HG02588 (cell line): ENCODE results near the gene PBRM1.
"Not testable (repeated sequence)": the region's sequence is repeated elsewhere in the genome, so short reads cannot be mapped to it uniquely, and the experiment has no call there.

Experiments
- ATAC-seq: cut with Tn5 transposase; IDR thresholded peaks from one replicate; pipeline ENCODE4 v1.9.1; 2021; ENCODE audit warnings: mild to moderate bottlenecking, moderate library complexity; ENCODE audit not compliant: unreplicated experiment

Gene PBRM1

DNA sequence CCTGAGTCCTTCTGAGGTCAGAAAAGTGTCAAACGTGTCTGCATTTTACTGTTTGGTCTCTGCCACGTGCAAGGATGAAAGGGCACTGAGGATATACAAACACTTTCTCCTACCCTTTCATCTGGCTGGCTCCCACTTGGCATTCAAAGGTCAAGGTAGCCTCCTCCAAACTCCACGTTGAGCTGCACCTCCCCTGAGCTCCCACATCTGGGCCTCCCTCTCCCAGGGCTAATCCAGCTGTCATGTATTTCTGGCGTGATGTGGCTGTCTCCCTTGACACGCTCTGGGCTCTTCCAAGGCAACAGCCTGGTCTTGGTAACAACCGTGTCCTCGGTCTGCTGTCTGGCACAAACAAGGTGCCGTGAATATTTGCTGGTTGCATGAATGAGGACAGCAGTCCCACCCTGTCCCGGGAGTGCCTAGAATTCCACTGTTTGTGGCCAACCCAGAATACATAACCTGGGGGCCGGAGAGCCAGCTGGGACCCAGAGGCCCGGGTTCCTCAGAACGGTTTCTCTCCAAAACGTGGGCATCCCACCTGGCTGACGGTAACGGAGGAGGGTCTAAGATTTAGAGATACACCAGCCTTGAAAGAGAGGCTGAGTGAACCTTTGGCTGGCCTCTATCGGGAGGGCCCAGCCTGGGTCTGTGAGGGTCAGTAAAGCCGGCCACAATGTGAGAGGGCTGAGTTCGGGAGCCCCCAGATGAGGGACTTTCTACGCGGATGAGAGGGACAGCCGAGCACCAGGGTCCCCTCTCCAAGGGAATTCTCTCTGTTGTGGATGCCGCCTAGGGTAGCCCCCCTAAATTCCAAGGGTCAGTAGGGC is 19.1 kb upstream of the PBRM1 start:
- ATAC-seq = peak; percentile 11

- no peak for ATAC-seq
Observed at GRCh38 chr3:52703341-52703740, 17.6 kb upstream of the PBRM1 start.

DNA sequence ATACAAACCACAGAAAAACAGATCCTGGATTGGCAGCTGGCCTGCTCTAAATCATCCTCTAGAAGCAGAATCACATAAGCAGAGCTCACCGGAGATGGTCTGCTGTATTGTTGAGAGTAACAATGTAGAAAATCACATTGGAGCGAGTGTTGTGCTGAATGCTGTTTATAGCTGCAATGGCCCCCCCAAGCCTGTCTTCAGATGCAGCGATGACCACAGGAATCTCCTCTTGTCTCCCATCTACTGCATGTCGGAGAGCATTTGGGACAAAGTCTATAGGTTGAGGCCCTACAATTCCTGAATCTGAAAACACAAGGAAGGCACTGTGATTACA is 11.9 kb upstream of the PBRM1 start:
- ATAC-seq = no peak

DNA sequence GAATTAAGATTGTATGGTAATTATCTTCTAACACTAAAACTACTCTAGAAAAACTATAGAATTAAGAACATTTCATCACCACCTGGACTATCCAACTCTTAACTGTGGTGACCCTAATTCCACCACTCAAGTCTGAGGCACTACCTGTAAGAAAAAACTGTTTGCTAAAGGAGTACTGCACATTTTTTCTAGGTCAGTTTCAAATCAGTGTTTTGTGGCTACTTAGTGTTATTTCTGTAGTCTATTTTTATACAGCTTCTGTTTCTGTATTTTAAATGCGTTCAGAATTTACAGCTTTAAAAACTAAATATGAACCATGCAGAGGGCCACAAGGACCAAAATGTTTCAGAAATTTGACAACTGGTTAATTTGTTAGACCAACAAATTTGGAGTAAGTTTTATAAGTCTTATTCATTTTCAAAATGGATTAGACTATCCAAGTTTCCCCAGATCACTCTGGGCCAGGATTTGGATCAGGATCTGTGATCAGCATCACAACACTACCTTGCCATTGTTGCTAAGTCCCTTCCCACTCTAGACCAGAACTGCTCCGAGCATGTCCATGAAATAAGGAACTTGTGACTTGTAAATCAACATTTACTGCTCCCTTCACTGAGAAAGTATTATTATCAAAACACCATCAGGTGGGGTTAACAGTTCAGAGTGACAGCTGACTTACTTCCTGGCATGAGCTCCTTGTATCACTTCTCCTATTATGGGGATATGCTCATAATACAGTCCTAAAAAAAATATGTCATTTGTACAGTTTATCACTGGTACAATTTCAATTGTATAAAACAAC is 11.3 kb upstream of the PBRM1 start:
- no peak for ATAC-seq

GRCh38 chr3:52695798-52696671 is 10.3 kb upstream of the PBRM1 start:
- ATAC-seq = no peak

DNA sequence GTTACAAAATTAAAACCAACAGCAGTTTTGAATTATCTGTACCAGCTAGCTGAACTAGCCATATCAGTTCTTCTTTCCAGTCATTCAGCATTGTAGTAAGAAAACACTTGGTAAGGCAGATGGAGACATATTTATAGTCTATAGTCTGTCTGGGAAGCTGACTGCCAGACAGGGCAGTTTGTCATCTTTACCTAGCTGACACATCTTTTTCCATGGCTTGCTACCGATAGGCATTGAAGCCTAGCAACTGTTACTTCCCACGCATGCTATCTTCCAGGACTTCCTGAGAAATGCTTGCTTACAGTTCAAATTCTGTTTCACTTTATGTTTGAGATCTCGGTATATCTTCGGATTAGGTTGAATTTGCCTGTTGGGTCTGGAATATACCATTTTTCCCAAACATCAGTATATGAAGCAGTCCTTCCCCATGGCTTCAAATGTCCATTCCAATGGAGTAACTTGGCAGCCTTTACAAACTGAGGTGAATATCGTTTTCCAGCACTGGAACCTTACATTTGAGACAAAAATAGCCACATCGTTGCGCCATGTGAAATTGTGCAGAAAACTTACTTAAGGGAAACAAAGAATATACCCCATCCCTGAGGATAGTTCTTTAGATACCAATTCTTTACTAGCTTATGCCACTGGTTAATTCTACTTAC is 8.9 kb upstream of the PBRM1 start:
- no peak for ATAC-seq

- no peak for ATAC-seq
Observed at GRCh38 chr3:52693071-52693470, 7.4 kb upstream of the PBRM1 start.

GRCh38 chr3:52690560-52690959 is 4.8 kb upstream of the PBRM1 start:
- ATAC-seq = no peak

- no peak for ATAC-seq
Observed at GRCh38 chr3:52689151-52689550, 3.4 kb upstream of the PBRM1 start.

DNA sequence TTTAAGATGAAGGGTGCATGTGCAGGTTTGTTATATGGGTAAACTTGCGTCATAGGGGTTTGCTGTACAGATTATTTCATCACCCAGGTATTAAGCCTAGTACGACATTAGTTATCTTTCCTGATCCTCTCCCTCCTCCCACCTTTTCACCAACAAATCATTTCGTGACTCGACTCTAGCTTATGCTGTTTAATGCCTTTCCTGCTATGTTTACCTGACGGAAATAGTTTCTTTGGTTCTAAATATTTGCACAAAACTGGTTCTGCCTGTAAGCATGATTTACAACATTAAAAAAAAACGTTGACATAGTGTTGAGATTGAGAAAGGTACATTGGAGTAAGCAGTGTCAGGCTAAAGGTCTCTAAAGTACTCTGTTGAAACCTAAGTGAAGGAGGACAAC is 2.6 kb upstream of the PBRM1 start:
- no peak for ATAC-seq

DNA sequence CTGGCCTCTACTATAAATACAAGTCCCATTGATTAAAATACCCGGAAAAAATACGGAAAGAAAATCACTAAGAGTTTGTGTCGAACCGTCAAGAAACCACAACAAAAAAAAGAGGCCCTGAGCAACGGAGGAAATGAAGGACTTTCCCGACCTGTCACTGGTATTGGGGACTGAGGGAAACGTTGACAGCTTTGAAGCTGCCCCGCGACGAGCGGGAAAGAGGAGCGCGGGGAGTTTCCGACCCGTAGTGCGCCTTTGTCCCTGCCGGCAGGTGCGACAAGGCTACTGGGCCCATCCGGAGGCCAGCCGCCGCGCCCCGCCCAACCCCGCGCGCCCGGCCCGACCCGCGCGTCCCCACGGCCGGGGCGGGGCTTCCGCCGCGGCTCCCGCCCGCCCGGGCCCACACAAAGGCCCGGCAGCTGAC is 416 bp downstream of the PBRM1 start:
- peak; percentile 77 for ATAC-seq

DNA sequence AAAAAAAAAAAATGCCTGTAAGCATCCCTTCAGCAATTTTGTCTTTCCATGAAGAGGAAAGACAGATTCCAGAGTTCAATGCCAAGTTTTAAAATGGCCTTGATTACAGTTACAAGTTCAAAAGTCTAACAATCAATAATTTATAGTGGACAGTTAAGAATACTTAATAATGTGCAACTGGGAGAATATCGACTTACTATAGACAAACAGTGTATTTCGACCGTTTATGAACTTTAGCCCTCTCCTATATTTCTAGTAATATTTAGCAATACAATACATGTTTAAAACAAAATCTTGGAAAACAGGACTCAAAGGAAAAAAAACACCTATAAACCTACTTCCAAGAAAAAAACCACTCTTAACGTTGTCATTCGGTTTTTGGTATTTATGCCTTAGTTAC is 1.5 kb downstream of the PBRM1 start:
- ATAC-seq = no peak

- no peak for ATAC-seq
Observed at GRCh38 chr3:52683611-52684010, 2.1 kb downstream of the PBRM1 start.

GRCh38 chr3:52682016-52682415 is 3.7 kb downstream of the PBRM1 start:
- no peak for ATAC-seq

DNA sequence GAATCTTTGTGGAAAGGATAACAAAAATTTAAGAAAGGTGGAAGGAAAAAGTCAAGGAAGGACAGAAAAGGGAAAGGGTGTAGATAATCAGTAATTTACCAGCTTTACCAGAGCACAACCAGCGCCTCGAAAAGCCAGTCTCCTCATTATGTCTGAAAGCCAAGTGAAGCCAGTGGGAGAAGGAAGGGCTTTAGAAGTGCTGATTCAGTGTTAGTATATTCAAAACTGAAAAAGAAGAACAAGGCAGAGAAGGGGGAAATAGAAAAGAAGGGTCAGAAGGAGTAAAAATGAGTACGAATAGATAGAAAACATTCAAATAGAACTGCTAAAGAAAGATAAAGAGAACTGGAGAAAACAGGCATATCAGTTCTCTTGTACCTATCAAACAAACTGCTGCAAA is 4.1 kb downstream of the PBRM1 start:
- ATAC-seq = no peak

DNA sequence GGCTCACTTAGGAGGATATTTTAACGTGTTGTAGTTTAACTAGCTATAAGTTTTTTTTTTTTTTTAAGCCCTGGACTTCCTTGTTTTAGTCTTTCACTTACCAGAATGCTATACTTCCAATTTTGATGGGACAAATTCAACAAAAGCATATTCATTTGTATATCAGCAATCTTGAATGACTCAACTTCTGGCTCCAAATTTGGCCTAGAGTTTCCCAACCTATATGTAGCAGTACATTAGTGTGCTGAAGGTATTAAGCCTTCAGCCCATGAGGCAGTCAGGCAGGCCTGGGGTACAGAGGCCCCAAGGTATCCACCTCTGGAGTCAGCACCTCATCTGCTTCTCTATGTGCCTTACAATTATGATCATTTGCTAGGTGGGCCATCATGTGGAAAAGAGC is 5.9 kb downstream of the PBRM1 start:
- no peak for ATAC-seq

GRCh38 chr3:52679199-52679538 is 6.5 kb downstream of the PBRM1 start:
- no peak for ATAC-seq

DNA sequence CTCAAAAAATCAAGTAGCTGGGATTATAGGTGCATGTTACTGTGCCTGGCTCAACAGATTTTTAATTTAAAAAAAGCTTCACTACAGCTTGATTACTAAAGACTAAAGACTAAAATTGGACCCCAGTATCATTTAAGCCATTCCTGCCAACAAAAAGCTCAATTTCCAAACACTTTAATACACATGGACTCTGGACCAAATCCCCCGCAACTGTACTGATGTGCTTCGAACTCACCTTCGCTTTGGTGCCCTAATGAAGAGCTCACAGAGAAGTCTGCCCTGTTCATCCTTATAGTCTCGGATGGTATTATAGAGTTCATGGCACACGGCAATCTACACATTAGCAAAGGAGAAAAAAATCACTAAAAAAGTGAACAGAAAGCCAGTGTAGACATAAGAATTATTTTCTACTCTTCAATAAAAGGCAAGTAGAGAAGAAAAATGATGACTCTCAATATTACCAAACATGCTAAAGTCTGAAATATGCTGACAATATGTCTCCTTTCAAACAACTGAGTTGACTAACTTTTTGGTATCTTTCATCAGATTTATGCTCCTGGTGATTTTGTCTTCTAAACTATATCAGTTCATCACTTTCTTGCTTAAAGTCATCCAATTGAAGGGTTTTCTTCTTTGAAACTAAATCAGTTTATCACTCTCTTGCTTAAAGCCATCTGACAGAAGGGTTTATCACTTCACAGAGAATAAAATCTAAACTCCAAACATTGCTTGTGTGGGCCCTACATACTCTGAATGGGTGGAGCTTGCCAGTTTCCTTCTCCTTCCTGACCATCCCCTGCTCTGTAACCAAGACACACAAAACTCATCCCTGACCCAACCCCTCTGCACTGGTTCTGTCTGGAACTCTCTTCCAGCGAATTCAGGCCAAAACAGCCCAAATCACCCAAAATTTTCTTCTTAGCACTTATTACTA is 7.2 kb downstream of the PBRM1 start:
- no peak for ATAC-seq

DNA sequence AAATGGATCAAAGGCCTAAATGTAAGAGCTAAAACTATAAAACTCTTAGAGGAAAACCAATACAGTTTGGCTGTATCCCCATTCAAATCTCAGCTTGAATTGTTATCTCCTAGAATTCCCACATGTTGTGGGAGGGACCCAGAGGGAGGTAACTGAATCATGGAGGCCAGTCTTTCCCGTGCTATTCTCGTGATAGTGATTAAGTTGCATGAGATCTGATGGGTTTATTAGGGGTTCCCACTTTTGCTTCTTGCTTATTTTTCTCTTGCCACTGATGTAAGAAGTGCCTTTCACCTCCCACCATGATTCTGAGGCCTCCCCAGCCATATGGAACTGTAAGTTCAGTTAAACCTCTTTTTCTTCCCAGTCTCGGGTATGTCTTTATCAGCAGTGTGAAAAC is 9.5 kb downstream of the PBRM1 start:
- ATAC-seq = not testable (repeated sequence)

DNA sequence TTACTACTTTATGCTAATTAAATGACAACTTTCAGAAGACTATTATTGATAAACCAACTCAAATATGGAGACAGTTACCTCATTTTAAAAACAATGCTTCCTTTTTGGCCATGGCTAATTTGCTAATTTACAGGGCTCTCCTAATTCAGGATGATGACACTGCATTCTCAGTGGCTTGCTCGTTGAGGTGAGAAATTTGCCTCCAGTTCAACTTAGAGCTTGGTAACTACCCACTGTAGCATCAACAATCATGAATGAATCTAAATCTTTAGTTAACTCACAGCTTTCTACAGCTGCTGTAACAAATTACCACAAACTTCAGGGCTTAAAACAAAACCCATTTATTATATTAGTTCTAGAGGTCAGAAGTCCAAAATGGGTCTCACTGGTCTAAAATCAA is 14.0 kb downstream of the PBRM1 start:
- no peak for ATAC-seq
